KOPT-K1 (cell line): Measurements from ENCODE around the gene RBMXL2.

Experiments
- H3K27ac ChIP-seq: fragments of 200-600 bp; sonication (generic); 2 replicates; pipeline ENCODE4 v1.5.1; 2016; ENCODE audit warnings: antibody characterized with exemption, mild to moderate bottlenecking, low read depth, low read length; ENCODE audit not compliant: poor library complexity, severe bottlenecking
- H3K36me3 ChIP-seq: fragments of 200-600 bp; sonication (generic); 2 replicates; pipeline ENCODE4 v1.5.1; 2017; ENCODE audit warnings: antibody characterized with exemption, mild to moderate bottlenecking, low read length, moderate library complexity; ENCODE audit not compliant: insufficient read depth
- H3K9me3 ChIP-seq: fragments of 200-600 bp; sonication (generic); 2 replicates; pipeline ENCODE4 v1.5.1; 2017; ENCODE audit warnings: antibody characterized with exemption, low read length, mild to moderate bottlenecking; ENCODE audit not compliant: insufficient read depth, poor library complexity, severe bottlenecking

Gene RBMXL2

DNA sequence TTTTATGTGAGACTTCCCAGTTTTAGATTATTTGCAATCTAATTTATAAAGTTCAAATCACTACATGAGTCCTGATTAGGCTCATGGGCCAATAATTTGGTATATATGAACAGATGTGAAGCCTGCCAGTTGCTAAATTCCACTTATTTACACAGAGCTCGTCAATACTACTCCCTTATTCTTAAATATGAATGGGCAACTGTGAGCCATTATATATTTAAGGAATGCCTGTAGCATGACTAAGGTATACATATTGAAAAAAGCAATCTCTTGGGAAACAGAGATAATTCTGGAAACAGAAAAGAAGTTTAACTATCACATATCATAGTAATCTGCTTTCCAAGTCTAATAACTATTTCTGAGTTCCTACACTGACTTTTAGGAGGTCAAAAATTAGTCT lies 27.0 kb downstream of the RBMXL2 start:
- Histone ChIP-seq H3K36me3 (no peaks in the 10 kb centered on the region), H3K27ac (no peak overlapping the region), H3K9me3 (no peaks in the 10 kb centered on the region)

DNA sequence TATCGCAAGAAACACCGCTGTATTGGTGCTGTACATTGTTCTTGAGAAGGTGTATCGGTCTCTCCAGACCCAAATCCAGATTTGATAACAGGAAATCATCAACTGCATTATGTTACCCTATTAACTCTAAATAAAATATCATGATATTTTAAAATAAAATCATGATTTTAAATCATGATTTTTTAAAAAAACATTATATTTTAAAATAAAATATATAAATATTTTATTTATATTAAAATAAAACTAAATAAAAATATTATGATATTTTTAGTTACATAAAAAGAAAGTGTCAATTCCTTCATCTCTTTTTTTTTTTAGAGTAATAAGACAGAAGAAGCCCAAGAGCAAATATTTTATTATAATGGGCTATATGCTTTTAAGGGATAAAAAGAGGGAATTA lies 27.6 kb downstream of the RBMXL2 start:
- Histone ChIP-seq H3K36me3 (no peaks in the 10 kb centered on the region), H3K9me3 (no peaks in the 10 kb centered on the region), H3K27ac (no peak overlapping the region)

DNA sequence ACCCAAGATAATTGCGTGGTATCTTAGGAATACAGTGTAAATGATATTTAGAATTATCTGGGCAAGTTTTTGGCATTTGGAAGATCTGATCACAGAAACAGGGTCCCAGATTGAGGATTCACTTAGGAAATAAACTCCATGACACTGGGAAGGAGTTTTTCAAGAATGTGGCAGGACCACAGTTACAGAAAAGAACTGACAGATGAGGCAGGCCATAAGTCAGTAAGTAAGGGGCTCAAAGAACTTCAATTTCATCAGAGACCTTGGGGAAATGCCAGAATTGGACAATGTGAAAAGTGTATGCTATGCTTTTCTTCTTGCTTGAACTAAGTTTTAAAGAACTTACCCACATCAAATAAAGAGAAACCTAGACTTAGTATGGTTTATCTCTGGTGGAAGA lies 49.3 kb downstream of the RBMXL2 start:
- no peaks in the 10 kb centered on the region for H3K9me3 ChIP-seq
- no peaks in the 10 kb centered on the region for H3K36me3 ChIP-seq
- H3K27ac ChIP-seq = no peak overlapping the region
